Measurements from ENCODE around the gene CYFIP2.

The CYFIP2 gene

GRCh38 chr5:157362982-157363381 lies 97.1 kb downstream of the CYFIP2 start:
- no peak for DNase-seq

- no peak for DNase-seq
These were observed 99.8 kb downstream of the CYFIP2 start for GRCh38 chr5:157365732-157366131.

- DNase-seq: peak; percentile 37
These were observed 101.1 kb downstream of the CYFIP2 start for GRCh38 chr5:157366741-157367674.

GRCh38 chr5:157369507-157369906 lies 103.6 kb downstream of the CYFIP2 start:
- DNase-seq: no peak

- DNase-seq: no peak
These were observed 105.0 kb downstream of the CYFIP2 start for GRCh38 chr5:157370967-157371366.

- DNase-seq: no peak
These were observed 105.9 kb downstream of the CYFIP2 start for GRCh38 chr5:157371655-157372471.

GRCh38 chr5:157372472-157372822 lies 106.5 kb downstream of the CYFIP2 start:
- DNase-seq: no peak

GRCh38 chr5:157378509-157378908 lies 112.6 kb downstream of the CYFIP2 start:
- no peak for DNase-seq

- DNase-seq: no peak
These were observed 114.1 kb downstream of the CYFIP2 start for GRCh38 chr5:157379983-157380382.

GRCh38 chr5:157381746-157382145 lies 115.8 kb downstream of the CYFIP2 start:
- DNase-seq: no peak

GRCh38 chr5:157382996-157383800 lies 117.3 kb downstream of the CYFIP2 start:
- DNase-seq: no peak

GRCh38 chr5:157384971-157385709 lies 119.2 kb downstream of the CYFIP2 start:
- DNase-seq: no peak

GRCh38 chr5:157387041-157387563 lies 121.2 kb downstream of the CYFIP2 start:
- DNase-seq: no peak

GRCh38 chr5:157387683-157388093 lies 121.8 kb downstream of the CYFIP2 start:
- peak; percentile 26 for DNase-seq

GRCh38 chr5:157388111-157388710 lies 122.3 kb downstream of the CYFIP2 start:
- DNase-seq: no peak

- DNase-seq: no peak
These were observed 123.2 kb downstream of the CYFIP2 start for GRCh38 chr5:157389103-157389502.

- DNase-seq: no peak
These were observed 124.2 kb downstream of the CYFIP2 start for GRCh38 chr5:157390133-157390532.

- DNase-seq: no peak
These were observed 124.8 kb downstream of the CYFIP2 start for GRCh38 chr5:157390551-157391297.

- no peak for DNase-seq
These were observed 132.4 kb downstream of the CYFIP2 start for GRCh38 chr5:157398305-157398704.

GRCh38 chr5:157400741-157401495 lies 135.0 kb downstream of the CYFIP2 start:
- DNase-seq: no peak
